Measurements from ENCODE around the gene HSPB6.

DNA sequence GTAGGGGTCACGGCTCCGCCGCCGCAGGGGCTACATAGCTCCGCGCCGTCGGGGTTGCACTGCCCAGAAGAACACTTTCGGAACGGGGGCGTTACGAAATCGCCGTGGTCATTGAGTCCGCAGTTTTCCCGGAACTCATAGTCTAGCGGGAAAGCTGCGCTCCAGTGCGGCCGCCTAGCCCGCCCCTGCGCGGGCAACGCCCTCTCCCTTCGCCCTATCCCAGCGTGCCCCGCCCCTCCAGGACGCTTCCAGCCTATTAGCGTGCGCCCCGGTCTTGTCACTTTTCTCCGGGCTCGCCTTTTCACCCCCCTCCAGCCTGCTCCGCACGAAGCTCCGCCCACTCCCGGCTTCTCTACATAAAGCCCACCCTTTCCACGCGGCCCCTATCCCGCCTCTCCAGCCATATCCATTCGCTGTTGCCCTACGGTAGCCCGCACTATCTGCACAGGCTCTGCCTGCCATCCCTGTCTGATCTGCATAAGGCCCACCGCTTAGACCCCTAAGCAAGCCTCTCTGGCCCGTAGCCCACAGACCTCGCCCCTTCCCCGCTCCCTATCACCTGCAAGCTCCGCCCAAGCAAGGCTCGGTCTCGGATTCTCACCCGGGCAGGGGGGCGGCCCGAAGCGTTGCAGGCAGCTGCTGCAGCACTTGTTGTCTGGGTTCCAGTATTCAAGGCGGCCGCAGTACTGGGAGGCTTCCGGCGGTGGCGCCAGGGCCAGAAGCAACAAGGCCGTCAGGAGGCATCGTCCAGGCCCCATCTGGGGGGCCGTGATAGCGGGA lies 16.2 kb downstream of the HSPB6 start:
- no peak for TF ChIP-seq RAD21 (IDR thresholded peaks at IDR 0.05; ENCODE audit: low read length)
- peak; percentile 77 for TF ChIP-seq POLR2AphosphoS5 (IDR thresholded peaks at IDR 0.05; ENCODE audit: low read depth, low read length)
- TF ChIP-seq MXI1 (IDR thresholded peaks at IDR 0.05; ENCODE audit: low read depth, low read length), result peak; percentile 78
- TF ChIP-seq, protein P1, sequence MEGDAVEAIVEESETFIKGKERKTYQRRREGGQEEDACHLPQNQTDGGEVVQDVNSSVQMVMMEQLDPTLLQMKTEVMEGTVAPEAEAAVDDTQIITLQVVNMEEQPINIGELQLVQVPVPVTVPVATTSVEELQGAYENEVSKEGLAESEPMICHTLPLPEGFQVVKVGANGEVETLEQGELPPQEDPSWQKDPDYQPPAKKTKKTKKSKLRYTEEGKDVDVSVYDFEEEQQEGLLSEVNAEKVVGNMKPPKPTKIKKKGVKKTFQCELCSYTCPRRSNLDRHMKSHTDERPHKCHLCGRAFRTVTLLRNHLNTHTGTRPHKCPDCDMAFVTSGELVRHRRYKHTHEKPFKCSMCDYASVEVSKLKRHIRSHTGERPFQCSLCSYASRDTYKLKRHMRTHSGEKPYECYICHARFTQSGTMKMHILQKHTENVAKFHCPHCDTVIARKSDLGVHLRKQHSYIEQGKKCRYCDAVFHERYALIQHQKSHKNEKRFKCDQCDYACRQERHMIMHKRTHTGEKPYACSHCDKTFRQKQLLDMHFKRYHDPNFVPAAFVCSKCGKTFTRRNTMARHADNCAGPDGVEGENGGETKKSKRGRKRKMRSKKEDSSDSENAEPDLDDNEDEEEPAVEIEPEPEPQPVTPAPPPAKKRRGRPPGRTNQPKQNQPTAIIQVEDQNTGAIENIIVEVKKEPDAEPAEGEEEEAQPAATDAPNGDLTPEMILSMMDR (IDR thresholded peaks at IDR 0.05), result peak; percentile 31; the same call in 1 of the 2 replicates
- TF ChIP-seq, protein P2, sequence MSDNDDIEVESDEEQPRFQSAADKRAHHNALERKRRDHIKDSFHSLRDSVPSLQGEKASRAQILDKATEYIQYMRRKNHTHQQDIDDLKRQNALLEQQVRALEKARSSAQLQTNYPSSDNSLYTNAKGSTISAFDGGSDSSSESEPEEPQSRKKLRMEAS (IDR thresholded peaks at IDR 0.05; ENCODE audit: low read depth), result peak; percentile 46
- no peak for TF ChIP-seq RCOR1 (IDR thresholded peaks at IDR 0.05; ENCODE audit: low read length)
- TF ChIP-seq SIN3A (IDR thresholded peaks at IDR 0.05; ENCODE audit: borderline replicate concordance, low read depth, low read length), result peak; percentile 70; the same call in 1 of the 2 replicates
- TF ChIP-seq YY1 (IDR thresholded peaks at IDR 0.05; ENCODE audit: low read depth), result 0 out of 2 replicates have a peak, but pooled peaks have one; percentile 11

Measured in SK-N-SH (cell line).